Measurements from ENCODE around the gene RHOA. TPM values are rescaled to one million over a fixed set of nuclear protein-coding genes. Genes with fewer than 3 reads are reported as not detected.

The RHOA gene
- total and polyA plus RNA-seq, 2 of the 8 experiments (the other 6 are each of a cell fraction or from before 2014, with no cell fraction given), result 176 to 397 TPM

GRCh38 chr3:49401766-49402165, 10.0 kb downstream of the RHOA start (continued):
- no peak for TF ChIP-seq EP300 (IDR thresholded peaks at IDR 0.05; ENCODE audit: borderline replicate concordance in 1 of 2, low read depth in 2 of 2, low read length in 2 of 2)
